ENCODE results near the gene ANKFN1. TPM values are rescaled to one million over a fixed set of nuclear protein-coding genes. Genes with fewer than 3 reads are reported as not detected.
"Not testable (repeated sequence)": the region's sequence is repeated elsewhere in the genome, so short reads cannot be mapped to it uniquely, and the experiment has no call there.

Gene ANKFN1
- total RNA-seq, 1 donor from 2014 or later = not detected

GRCh38 chr17:56284482-56284881 is 131.2 kb downstream of the ANKFN1 start:
- intact Hi-C loops (cut with micrococcal nuclease) = no loop called here

- intact Hi-C loops (cut with micrococcal nuclease) = not testable (repeated sequence)
Measured at GRCh38 chr17:56288786-56289185, 135.5 kb downstream of the ANKFN1 start.

GRCh38 chr17:56289321-56289720 is 136.0 kb downstream of the ANKFN1 start:
- intact Hi-C loops (cut with micrococcal nuclease) = no loop called here

- intact Hi-C loops (cut with micrococcal nuclease) = no loop called here
Measured at GRCh38 chr17:56290101-56290801, 137.0 kb downstream of the ANKFN1 start.

- intact Hi-C loops (cut with micrococcal nuclease) = no loop called here
Measured at GRCh38 chr17:56290802-56291118, 137.5 kb downstream of the ANKFN1 start.

GRCh38 chr17:56291226-56291805 is 138.0 kb downstream of the ANKFN1 start:
- intact Hi-C loops (cut with micrococcal nuclease) = no loop called here

GRCh38 chr17:56292010-56292409 is 138.7 kb downstream of the ANKFN1 start:
- intact Hi-C loops (cut with micrococcal nuclease) = no loop called here

- intact Hi-C loops (cut with micrococcal nuclease) = no loop called here
Measured at GRCh38 chr17:56292578-56292977, 139.3 kb downstream of the ANKFN1 start.

- intact Hi-C loops (cut with micrococcal nuclease) = no loop called here
Measured at GRCh38 chr17:56297184-56297583, 143.9 kb downstream of the ANKFN1 start.

GRCh38 chr17:56298846-56299245 is 145.6 kb downstream of the ANKFN1 start:
- intact Hi-C loops (cut with micrococcal nuclease) = no loop called here

- intact Hi-C loops (cut with micrococcal nuclease) = no loop called here
Measured at GRCh38 chr17:56300144-56300543, 146.9 kb downstream of the ANKFN1 start.

- intact Hi-C loops (cut with micrococcal nuclease) = no loop called here
Measured at GRCh38 chr17:56305007-56305406, 151.7 kb downstream of the ANKFN1 start.

- intact Hi-C loops (cut with micrococcal nuclease) = no loop called here
Measured at GRCh38 chr17:56309897-56310296, 156.6 kb downstream of the ANKFN1 start.

GRCh38 chr17:56310782-56311181 is 157.5 kb downstream of the ANKFN1 start:
- intact Hi-C loops (cut with micrococcal nuclease) = no loop called here

- intact Hi-C loops (cut with micrococcal nuclease) = no loop called here
Measured at GRCh38 chr17:56313201-56313600, 159.9 kb downstream of the ANKFN1 start.

- intact Hi-C loops (cut with micrococcal nuclease) = no loop called here
Measured at GRCh38 chr17:56314026-56314425, 160.8 kb downstream of the ANKFN1 start.

- intact Hi-C loops (cut with micrococcal nuclease) = no loop called here
Measured at GRCh38 chr17:56314984-56315602, 161.8 kb downstream of the ANKFN1 start.

- intact Hi-C loops (cut with micrococcal nuclease) = no loop called here
Measured at GRCh38 chr17:56316604-56317003, 163.3 kb downstream of the ANKFN1 start.

- intact Hi-C loops (cut with micrococcal nuclease) = no loop called here
Measured at GRCh38 chr17:56317351-56318208, 164.3 kb downstream of the ANKFN1 start.

GRCh38 chr17:56319531-56319930 is 166.3 kb downstream of the ANKFN1 start:
- intact Hi-C loops (cut with micrococcal nuclease) = loop anchor here (1.0 kb wide), 1 partner anchor 193 kb away; no protein-coding TSS in a partner anchor

- intact Hi-C loops (cut with micrococcal nuclease) = no loop called here
Measured at GRCh38 chr17:56320443-56320842, 167.2 kb downstream of the ANKFN1 start.

- intact Hi-C loops (cut with micrococcal nuclease) = no loop called here
Measured at GRCh38 chr17:56322991-56323390, 169.7 kb downstream of the ANKFN1 start.

Data from T-helper 2 cell treated with Interferon-gamma antibody and Interleukin-4, amounts not matched to agents 100 ng/mL and 5 ng/mL, for 36 hours (primary cell).